ENCODE results near the gene PRKAG1.

Gene PRKAG1

GRCh38 chr12:49046129-49046895 is 27.7 kb upstream of the PRKAG1 start:
- no peaks in the 10 kb centered on the region for H3K9me3 Mint-ChIP-seq
- no peak overlapping the region for H3K27ac Mint-ChIP-seq
- TF ChIP-seq CTCF (IDR thresholded peaks at IDR 0.05; ENCODE audit: unreplicated experiment in 3 of 3) = no peak
- no peaks in the 10 kb centered on the region for H3K27me3 Mint-ChIP-seq (ENCODE audit: low read depth)
- H3K36me3 Mint-ChIP-seq (ENCODE audit: low read depth) = peaks cover 86% of the 10 kb centered on the region
- H3K4me1 Mint-ChIP-seq = no peaks in the 10 kb centered on the region
- no peak overlapping the region for H3K4me3 Mint-ChIP-seq

- no peaks in the 10 kb centered on the region for H3K4me1 Mint-ChIP-seq
- H3K27me3 Mint-ChIP-seq (ENCODE audit: low read depth) = no peaks in the 10 kb centered on the region
- no peak overlapping the region for H3K4me3 Mint-ChIP-seq
- no peak overlapping the region for H3K27ac Mint-ChIP-seq
- H3K36me3 Mint-ChIP-seq (ENCODE audit: low read depth) = peaks cover 81% of the 10 kb centered on the region
- no peaks in the 10 kb centered on the region for H3K9me3 Mint-ChIP-seq
- TF ChIP-seq CTCF (IDR thresholded peaks at IDR 0.05; ENCODE audit: unreplicated experiment in 3 of 3) = no peak
Observed at GRCh38 chr12:49044660-49045059, 26.1 kb upstream of the PRKAG1 start.

GRCh38 chr12:49043856-49044258 is 25.3 kb upstream of the PRKAG1 start:
- H3K9me3 Mint-ChIP-seq = no peaks in the 10 kb centered on the region

GRCh38 chr12:49043241-49043640 is 24.7 kb upstream of the PRKAG1 start:
- peaks cover 73% of the 10 kb centered on the region for H3K36me3 Mint-ChIP-seq (ENCODE audit: low read depth)
- H3K27me3 Mint-ChIP-seq (ENCODE audit: low read depth) = no peaks in the 10 kb centered on the region
- no peaks in the 10 kb centered on the region for H3K4me1 Mint-ChIP-seq
- no peak overlapping the region for H3K4me3 Mint-ChIP-seq
- no peak for TF ChIP-seq CTCF (IDR thresholded peaks at IDR 0.05; ENCODE audit: unreplicated experiment in 3 of 3)
- H3K27ac Mint-ChIP-seq = no peak overlapping the region
- H3K9me3 Mint-ChIP-seq = no peaks in the 10 kb centered on the region

More at GRCh38 chr12:49043856-49044258, 25.3 kb upstream of the PRKAG1 start:
- peaks cover 75% of the 10 kb centered on the region for H3K36me3 Mint-ChIP-seq (ENCODE audit: low read depth)
- no peak overlapping the region for H3K4me3 Mint-ChIP-seq
- peak; percentile 43 to 55 (median 46) for TF ChIP-seq CTCF (IDR thresholded peaks at IDR 0.05; ENCODE audit: unreplicated experiment in 3 of 3)
- H3K27ac Mint-ChIP-seq = no peak overlapping the region
- H3K4me1 Mint-ChIP-seq = no peaks in the 10 kb centered on the region
- H3K27me3 Mint-ChIP-seq (ENCODE audit: low read depth) = no peaks in the 10 kb centered on the region

GRCh38 chr12:49041881-49042484 is 23.4 kb upstream of the PRKAG1 start:
- no peaks in the 10 kb centered on the region for H3K4me1 Mint-ChIP-seq
- H3K27ac Mint-ChIP-seq = no peak overlapping the region
- peaks cover 66% of the 10 kb centered on the region for H3K36me3 Mint-ChIP-seq (ENCODE audit: low read depth)
- no peak for TF ChIP-seq CTCF (IDR thresholded peaks at IDR 0.05; ENCODE audit: unreplicated experiment in 3 of 3)
- no peaks in the 10 kb centered on the region for H3K27me3 Mint-ChIP-seq (ENCODE audit: low read depth)
- no peaks in the 10 kb centered on the region for H3K9me3 Mint-ChIP-seq
- H3K4me3 Mint-ChIP-seq = no peak overlapping the region

All from nephron (organoid).